KOPT-K1 (cell line): ENCODE data around the gene TMTC1.

Experiments
- H3K27ac ChIP-seq: fragments of 200-600 bp; sonication (generic); 2 replicates; pipeline ENCODE4 v1.5.1; 2016; ENCODE audit warnings: antibody characterized with exemption, mild to moderate bottlenecking, low read depth, low read length; ENCODE audit not compliant: poor library complexity, severe bottlenecking
- H3K36me3 ChIP-seq: fragments of 200-600 bp; sonication (generic); 2 replicates; pipeline ENCODE4 v1.5.1; 2017; ENCODE audit warnings: antibody characterized with exemption, mild to moderate bottlenecking, low read length, moderate library complexity; ENCODE audit not compliant: insufficient read depth
- H3K9me3 ChIP-seq: fragments of 200-600 bp; sonication (generic); 2 replicates; pipeline ENCODE4 v1.5.1; 2017; ENCODE audit warnings: antibody characterized with exemption, low read length, mild to moderate bottlenecking; ENCODE audit not compliant: insufficient read depth, poor library complexity, severe bottlenecking

The TMTC1 gene

DNA sequence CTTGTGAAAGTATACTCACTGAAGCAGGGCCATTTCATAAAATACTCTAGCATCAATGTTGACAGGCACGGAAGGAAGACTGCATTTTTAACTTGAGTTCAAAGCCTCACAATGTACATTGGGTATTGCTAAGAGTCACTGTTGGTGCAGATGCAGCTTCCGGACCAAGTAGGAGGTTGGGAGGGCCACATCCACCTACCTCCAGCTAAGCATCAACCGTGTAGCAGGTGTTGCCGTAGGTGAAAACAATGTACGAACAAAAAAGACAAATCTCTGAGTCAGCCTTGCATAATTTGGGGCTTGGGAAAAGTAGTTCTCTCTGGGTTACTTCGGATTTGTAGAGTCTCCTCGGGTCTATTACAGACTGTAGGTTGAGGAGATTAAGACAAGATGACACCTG lies 48.1 kb downstream of the TMTC1 start:
- H3K27ac ChIP-seq: no peak overlapping the region
- H3K36me3 ChIP-seq: no peaks in the 10 kb centered on the region
- no peaks in the 10 kb centered on the region for H3K9me3 ChIP-seq

DNA sequence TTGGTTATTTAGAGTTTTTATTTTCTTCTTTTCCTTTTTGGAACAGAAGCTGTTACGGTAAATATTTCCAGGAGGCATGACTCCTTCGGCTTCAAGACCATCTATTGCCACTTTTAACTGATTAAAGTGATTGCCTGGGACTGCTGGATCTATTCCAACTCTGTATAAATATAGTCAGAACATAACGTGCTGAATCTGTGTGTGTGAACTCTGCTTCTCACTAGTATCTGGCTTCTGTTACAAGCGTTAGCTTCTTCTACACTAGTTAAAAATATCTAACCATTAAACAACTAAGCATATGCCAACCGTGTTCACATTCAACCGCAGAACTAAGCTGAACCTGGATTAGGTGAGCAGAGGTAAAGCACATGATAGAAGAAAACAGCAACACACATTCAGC lies 49.0 kb downstream of the TMTC1 start:
- Histone ChIP-seq H3K36me3 (no peaks in the 10 kb centered on the region), H3K9me3 (no peaks in the 10 kb centered on the region), H3K27ac (no peak overlapping the region)

DNA sequence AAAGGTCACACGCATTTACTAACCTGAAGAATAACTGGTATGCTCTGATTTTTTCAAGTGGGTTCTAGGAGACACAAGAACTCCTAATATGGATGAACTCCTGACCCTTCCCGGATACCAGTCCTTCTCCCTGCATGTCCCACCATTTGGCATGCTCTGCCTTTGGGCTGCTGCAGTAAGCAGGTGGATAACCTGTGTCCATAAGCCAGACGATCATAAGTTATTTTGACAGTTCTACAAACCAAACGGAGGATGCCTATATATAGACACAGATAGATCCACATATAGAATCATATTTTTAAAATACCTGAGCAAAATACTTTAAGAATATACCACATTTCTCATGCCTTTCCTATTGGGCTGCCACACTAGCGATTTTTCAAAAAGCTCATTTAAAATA lies 49.4 kb downstream of the TMTC1 start:
- no peak overlapping the region for H3K27ac ChIP-seq
- H3K9me3 ChIP-seq: no peaks in the 10 kb centered on the region
- H3K36me3 ChIP-seq: no peaks in the 10 kb centered on the region

DNA sequence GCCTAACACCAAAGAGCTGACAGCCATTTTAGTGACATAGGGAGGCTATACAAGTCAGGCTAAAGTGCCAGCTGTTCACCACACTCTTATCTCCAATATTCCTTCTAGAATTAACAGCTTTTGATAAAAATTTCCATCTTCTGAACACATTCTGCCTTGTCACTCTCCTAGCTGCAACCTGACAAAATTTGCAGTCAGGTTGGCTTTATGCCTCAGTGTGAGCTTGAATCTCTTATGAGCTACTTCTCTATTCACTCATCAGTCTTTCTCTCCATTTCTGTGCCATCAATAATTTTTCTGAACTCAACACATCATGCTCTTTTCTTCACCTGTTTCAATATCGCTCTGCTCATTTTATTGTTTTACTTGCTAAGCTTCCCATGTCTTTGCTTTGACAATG lies 50.2 kb downstream of the TMTC1 start:
- H3K36me3 ChIP-seq: no peaks in the 10 kb centered on the region
- no peaks in the 10 kb centered on the region for H3K9me3 ChIP-seq
- no peak overlapping the region for H3K27ac ChIP-seq

DNA sequence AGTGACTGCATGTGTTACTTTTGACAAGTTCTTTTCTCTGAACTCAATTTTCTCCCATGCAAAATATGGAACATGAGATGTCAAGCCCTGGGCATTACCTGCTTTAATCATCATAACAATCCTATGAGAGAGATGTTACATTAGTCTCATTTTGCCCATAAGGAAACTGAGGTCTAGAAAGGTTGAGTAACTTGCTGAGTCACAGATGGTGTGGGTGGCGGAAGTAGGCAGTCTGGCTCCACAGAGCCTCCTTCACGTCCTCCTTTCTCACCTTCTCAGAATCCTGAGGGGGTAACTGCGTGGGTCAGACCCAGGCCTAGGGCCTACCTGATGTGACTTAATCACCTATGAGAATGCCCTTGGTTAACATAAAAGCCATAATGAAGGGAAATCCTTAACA lies 50.7 kb downstream of the TMTC1 start:
- Histone ChIP-seq H3K9me3 (no peaks in the 10 kb centered on the region), H3K36me3 (no peaks in the 10 kb centered on the region), H3K27ac (no peak overlapping the region)

DNA sequence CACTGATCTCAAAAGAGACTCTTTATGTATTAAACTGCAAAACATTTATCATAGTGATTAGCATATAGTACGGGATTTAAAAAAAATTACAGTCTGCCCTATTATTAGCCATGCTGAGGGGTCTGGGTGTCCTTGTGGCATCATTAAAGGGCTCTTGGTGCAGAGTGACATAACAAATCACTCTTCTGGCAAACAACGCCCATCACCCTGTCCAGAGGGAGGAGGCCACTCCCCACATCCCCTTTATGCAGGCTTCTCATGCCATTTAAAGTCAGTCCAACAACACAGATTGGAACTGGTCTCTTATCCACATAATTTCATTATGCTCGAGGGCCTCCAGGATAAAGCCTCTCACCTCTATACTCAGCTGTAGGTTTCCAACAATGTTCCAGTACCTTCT lies 51.1 kb downstream of the TMTC1 start:
- Histone ChIP-seq H3K36me3 (no peaks in the 10 kb centered on the region), H3K27ac (no peak overlapping the region), H3K9me3 (no peaks in the 10 kb centered on the region)

- Histone ChIP-seq H3K27ac (no peak overlapping the region), H3K36me3 (no peaks in the 10 kb centered on the region), H3K9me3 (no peaks in the 10 kb centered on the region)
Measured at GRCh38 chr12:29732191-29732590, 51.6 kb downstream of the TMTC1 start.

DNA sequence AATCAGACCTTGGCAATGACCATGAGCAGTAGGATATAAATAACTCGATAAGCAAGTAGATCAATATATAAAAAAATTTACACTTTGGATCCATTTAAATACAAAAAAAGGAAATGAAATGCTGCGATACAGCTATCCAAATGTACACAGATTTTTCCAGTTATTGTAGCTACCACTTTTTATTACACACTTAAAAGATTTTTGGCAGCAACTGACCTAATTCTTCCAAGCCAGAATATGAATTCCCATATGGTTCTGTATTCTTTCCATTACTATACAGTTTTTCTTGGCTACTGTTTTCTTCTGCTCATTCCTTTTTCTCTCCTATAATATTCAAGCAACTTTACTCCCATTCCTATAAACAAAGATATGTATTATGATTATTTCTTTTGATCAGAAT lies 52.2 kb downstream of the TMTC1 start:
- H3K36me3 ChIP-seq: no peaks in the 10 kb centered on the region
- H3K9me3 ChIP-seq: no peaks in the 10 kb centered on the region
- no peak overlapping the region for H3K27ac ChIP-seq

GRCh38 chr12:29730481-29730880 lies 53.3 kb downstream of the TMTC1 start:
- H3K9me3 ChIP-seq: no peaks in the 10 kb centered on the region
- no peak overlapping the region for H3K27ac ChIP-seq
- H3K36me3 ChIP-seq: no peaks in the 10 kb centered on the region

DNA sequence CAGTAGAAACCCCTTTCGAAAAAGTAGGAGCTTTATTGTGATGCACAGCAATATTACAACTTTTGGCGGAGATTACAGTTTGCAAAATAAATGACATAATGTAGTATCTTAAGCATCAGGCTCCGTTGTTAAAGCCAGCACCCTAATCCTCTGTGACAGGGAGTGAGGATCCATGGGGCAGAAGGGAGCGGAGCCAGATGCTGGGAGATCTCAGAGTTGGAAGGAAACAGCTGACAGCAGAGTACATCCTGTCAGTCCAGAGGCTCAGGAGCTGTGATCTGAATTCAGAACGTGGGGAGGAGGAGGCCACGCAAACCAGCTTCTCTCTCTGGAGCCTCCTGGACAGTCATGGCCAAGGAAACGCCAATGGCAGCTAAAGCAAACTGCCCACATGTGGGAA lies 55.7 kb downstream of the TMTC1 start:
- Histone ChIP-seq H3K9me3 (no peaks in the 10 kb centered on the region), H3K36me3 (no peaks in the 10 kb centered on the region), H3K27ac (no peak overlapping the region)

DNA sequence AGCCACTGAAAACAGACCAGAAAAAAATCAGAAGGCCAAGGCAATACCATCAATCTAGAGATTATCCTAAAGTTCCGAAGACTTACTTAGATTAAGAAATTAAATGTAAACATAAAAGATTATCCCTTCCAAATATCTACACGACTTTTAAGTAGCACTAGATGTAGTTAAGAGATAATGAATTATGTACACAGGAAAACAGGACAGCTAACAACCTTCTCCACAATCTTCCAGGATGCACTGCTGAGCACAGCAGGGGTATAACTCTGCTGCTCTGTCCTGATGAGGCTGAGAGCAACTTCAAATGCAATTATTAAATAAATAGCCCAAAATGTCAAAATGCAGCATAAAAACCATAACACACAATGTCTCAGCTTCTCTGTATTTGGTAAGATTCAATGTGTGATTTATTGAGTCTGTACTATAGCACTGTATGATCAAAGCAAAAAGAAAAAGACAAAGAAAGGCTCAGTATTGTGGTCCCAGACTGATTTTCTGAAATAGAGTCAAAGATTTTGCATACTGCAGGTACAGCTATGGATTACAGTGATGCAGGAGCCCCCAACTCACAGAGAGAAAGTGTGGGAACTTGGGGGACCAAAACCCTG lies 56.9 kb downstream of the TMTC1 start:
- Histone ChIP-seq H3K27ac (no peak overlapping the region), H3K9me3 (no peaks in the 10 kb centered on the region), H3K36me3 (no peaks in the 10 kb centered on the region)

DNA sequence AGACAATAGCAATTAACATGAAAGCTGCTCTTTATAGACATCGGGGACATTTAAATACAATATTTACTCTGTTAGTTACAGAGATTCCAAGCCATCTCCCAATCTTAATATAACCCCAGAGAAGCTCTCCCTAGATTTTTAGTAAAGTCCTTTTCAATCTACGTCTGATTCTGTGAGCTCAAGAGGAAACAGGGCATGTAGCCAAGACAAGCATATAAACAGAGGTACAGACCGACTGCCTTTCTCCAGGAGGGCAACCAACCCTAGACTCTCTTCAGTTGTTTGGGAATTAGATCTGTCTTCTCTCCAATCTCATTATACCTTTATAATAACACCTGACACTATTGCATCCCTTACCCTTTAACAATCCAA lies 57.4 kb downstream of the TMTC1 start:
- no peaks in the 10 kb centered on the region for H3K9me3 ChIP-seq
- no peak overlapping the region for H3K27ac ChIP-seq
- no peaks in the 10 kb centered on the region for H3K36me3 ChIP-seq

GRCh38 chr12:29725587-29726320 lies 58.0 kb downstream of the TMTC1 start:
- Histone ChIP-seq H3K9me3 (no peaks in the 10 kb centered on the region), H3K27ac (no peak overlapping the region), H3K36me3 (no peaks in the 10 kb centered on the region)

DNA sequence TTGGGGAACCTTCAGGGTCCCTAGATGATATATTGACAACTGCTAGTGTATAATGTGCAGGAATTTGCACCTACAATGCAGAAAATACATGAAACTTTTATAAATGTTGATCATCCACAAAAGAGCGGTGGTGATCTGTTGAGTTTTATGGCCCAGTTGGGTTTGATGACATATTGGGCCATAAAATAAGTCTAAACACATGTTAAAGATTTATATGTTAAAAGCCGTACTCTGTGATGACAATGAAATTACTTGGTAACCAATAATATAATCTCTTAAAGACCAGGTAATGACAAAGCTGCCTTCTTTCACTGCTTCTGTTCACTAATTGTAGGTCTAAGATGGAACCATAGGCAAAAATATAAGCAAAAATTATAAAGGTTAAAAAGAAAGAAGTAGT lies 61.6 kb downstream of the TMTC1 start:
- no peaks in the 10 kb centered on the region for H3K36me3 ChIP-seq
- no peak overlapping the region for H3K27ac ChIP-seq

DNA sequence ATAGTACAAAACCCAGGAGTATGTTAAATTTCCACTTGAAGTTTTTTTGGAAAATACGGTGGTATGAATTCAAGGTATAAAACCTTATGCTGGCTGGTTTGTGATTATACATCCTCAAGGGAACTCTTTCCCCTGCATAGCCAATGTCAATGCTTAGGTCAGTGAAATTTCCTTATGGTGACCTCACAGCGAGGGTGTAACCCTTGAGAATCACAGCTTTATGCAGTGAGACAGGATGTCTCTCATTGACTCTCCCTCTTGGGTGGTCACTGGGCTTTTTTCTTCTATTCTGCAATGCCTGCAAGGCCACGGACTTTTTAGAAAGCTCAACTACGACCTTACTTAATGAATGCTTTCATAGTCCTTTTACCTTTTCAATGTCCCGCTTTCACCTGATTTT lies 64.4 kb downstream of the TMTC1 start:
- Histone ChIP-seq H3K27ac (no peak overlapping the region), H3K36me3 (no peaks in the 10 kb centered on the region), H3K9me3 (no peaks in the 10 kb centered on the region)

More for the DNA sequence above, 61.6 kb downstream of the TMTC1 start:
- no peaks in the 10 kb centered on the region for H3K9me3 ChIP-seq

DNA sequence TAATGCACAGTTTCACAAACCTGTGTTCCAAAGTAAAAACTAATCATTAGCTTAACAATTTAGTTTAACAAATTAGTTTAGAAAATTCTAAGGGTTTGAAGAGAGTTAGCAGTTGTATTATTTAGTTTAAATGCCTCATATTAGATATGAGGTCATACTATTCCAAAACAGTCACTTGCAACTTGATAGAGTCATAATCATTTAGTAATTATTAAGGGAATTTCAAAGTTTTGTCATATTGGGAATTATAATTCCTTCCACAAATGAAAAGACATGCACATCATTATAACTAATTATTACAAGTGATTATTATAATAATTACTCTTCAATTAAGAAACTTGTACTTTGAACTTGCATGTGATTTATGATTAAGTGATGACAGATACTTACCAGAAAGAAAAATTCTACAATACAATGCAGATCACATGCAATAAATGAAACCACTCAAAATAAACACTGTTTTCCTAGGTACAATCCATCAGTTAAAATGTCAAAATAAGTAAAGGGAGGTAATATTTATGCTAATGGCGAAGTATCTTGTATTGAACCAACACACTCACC lies 66.1 kb downstream of the TMTC1 start:
- Histone ChIP-seq H3K36me3 (no peaks in the 10 kb centered on the region), H3K27ac (no peak overlapping the region), H3K9me3 (no peaks in the 10 kb centered on the region)
